IMR-90 (cell line): ENCODE data around the gene CCER1. TPM values are rescaled to one million over a fixed set of nuclear protein-coding genes. Genes with fewer than 3 reads are reported as not detected.

Experiments used
- ATAC-seq: fragments of 200-7000 bp; cut with Tn5 transposase; 2 replicates; pipeline ENCODE4 v1.9.1; 2020; ENCODE audit warnings: low read depth, mild to moderate bottlenecking, moderate library complexity
- BruUV-seq: library from RNA; stranded (reverse); fragments of 400-500 nt; replicated peaks from 2 replicates; lab custom pipeline; 2021; lab: Mats Ljungman, UMichigan
- CTCF ChIA-PET: fragments of 300-600 bp; formaldehyde crosslinking; extraction: SDS; loops from one replicate; lab custom pipeline; 2021; ENCODE audit warnings: antibody characterized with exemption; lab: Yijun Ruan, JAX
- POLR2A ChIA-PET: fragments of 300-600 bp; sonication (Branson Sonifier 250); formaldehyde crosslinking; loops from one replicate; lab custom pipeline; 2022; ENCODE audit warnings: antibody characterized with exemption; ENCODE audit not compliant: unreplicated experiment; lab: Charles Lee
- DNase-seq: peaks from one replicate; pipeline ENCODE4 v3.0.0; 2013
- H2AFZ ChIP-seq: replicated peaks from 2 replicates; pipeline ENCODE3; 2013; ENCODE audit warnings: low read length, mild to moderate bottlenecking; ENCODE audit not compliant: poor library complexity
- H2AK5ac ChIP-seq: 2 replicates; pipeline ENCODE4 v1.6.1; 2013; ENCODE audit warnings: low read depth, low read length, inconsistent platforms
- H2AK9ac ChIP-seq: replicated peaks from 2 replicates; pipeline ENCODE3; 2013; ENCODE audit warnings: mild to moderate bottlenecking, low read depth, low read length, moderate library complexity; ENCODE audit not compliant: poor library complexity
- H2BK120ac ChIP-seq: 2 replicates; pipeline ENCODE4 v1.6.1; 2013; ENCODE audit warnings: low read depth, low read length, inconsistent platforms
- H2BK15ac ChIP-seq: 3 replicates; pipeline ENCODE4 v1.6.1; 2013; ENCODE audit warnings: low read depth, low read length, inconsistent platforms
- H2BK20ac ChIP-seq: 2 replicates; pipeline ENCODE4 v1.6.1; 2013; ENCODE audit warnings: low read depth, mild to moderate bottlenecking, inconsistent platforms, low read length, moderate library complexity
- H2BK5ac ChIP-seq: 2 replicates; pipeline ENCODE4 v1.6.1; 2013; ENCODE audit warnings: mild to moderate bottlenecking, low read depth, low read length, inconsistent platforms; ENCODE audit not compliant: poor library complexity, severe bottlenecking
- H3K14ac ChIP-seq: replicated peaks from 2 replicates; pipeline ENCODE4 v1.6.1; 2013; ENCODE audit warnings: low read depth, low read length, inconsistent platforms
- H3K18ac ChIP-seq: 2 replicates; pipeline ENCODE4 v1.6.1; 2013; ENCODE audit warnings: low read depth, low read length, control low read depth
- H3K23ac ChIP-seq: 2 replicates; pipeline ENCODE4 v1.6.1; 2013; ENCODE audit warnings: low read depth, low read length, inconsistent platforms
- H3K27ac ChIP-seq: 2 replicates; pipeline ENCODE4 v1.5.1; 2013; ENCODE audit warnings: mild to moderate bottlenecking, control low read depth, low read length; ENCODE audit not compliant: insufficient read depth
- H3K27me3 ChIP-seq: 2 replicates; pipeline ENCODE4 v1.6.1; 2013; ENCODE audit warnings: low read length; ENCODE audit not compliant: control insufficient read depth, insufficient read depth
- H3K36me3 ChIP-seq: 2 replicates; pipeline ENCODE4 v1.6.1; 2013; ENCODE audit warnings: low read length, mixed read lengths; ENCODE audit not compliant: control insufficient read depth, insufficient read depth
- H3K4ac ChIP-seq: 2 replicates; pipeline ENCODE4 v1.6.1; 2013; ENCODE audit warnings: low read depth, low read length, inconsistent platforms
- H3K4me1 ChIP-seq: 2 replicates; pipeline ENCODE4 v1.6.1; 2013; ENCODE audit warnings: low read length, mixed read lengths; ENCODE audit not compliant: control insufficient read depth, insufficient read depth
- H3K4me2 ChIP-seq: 2 replicates; pipeline ENCODE4 v1.6.1; 2013; ENCODE audit warnings: low read depth, mild to moderate bottlenecking, control low read depth, low read length, moderate library complexity
- H3K4me3 ChIP-seq: 2 replicates; pipeline ENCODE4 v1.5.1; 2013; ENCODE audit warnings: low read depth, mild to moderate bottlenecking, control low read depth, low read length, moderate library complexity; ENCODE audit not compliant: insufficient read depth
- H3K56ac ChIP-seq: 2 replicates; pipeline ENCODE4 v1.6.1; 2013; ENCODE audit warnings: low read length, inconsistent platforms; ENCODE audit not compliant: insufficient read depth; ENCODE audit errors: extremely low read depth
- H3K79me1 ChIP-seq, 2 experiments: 2 replicates each; pipeline ENCODE4 v1.6.1; 2013; ENCODE audit warnings: low read length in 2 of 2, inconsistent platforms in 1 of 2, low read depth in 1 of 2
- H3K9ac ChIP-seq: 2 replicates; pipeline ENCODE4 v1.6.1; 2013; ENCODE audit warnings: low read depth, low read length, control low read depth
- H3K9me1 ChIP-seq: 2 replicates; pipeline ENCODE4 v1.6.1; 2013; ENCODE audit warnings: low read length, inconsistent platforms; ENCODE audit not compliant: insufficient read depth
- H3K9me3 ChIP-seq: 2 replicates; pipeline ENCODE4 v1.6.1; 2013; ENCODE audit warnings: low read length; ENCODE audit not compliant: control insufficient read depth, insufficient read depth
- H4K20me1 ChIP-seq: 2 replicates; pipeline ENCODE4 v1.6.1; 2013; ENCODE audit warnings: low read length, inconsistent platforms; ENCODE audit not compliant: insufficient read depth
- H4K5ac ChIP-seq: 2 replicates; pipeline ENCODE4 v1.6.1; 2013; ENCODE audit warnings: mild to moderate bottlenecking, low read depth, low read length, control low read depth
- H4K8ac ChIP-seq, 2 experiments: 2 replicates each; pipeline ENCODE4 v1.6.1; 2013; ENCODE audit warnings: low read depth in 2 of 2, low read length in 2 of 2, control low read depth in 1 of 2, inconsistent platforms in 1 of 2
- H4K91ac ChIP-seq: 2 replicates; pipeline ENCODE4 v1.6.1; 2013; ENCODE audit warnings: low read depth, low read length, inconsistent platforms; ENCODE audit not compliant: insufficient read depth
- BHLHE40 ChIP-seq: fragments of 150-350 bp; IDR thresholded peaks from 2 replicates; pipeline ENCODE4 v1.6.1; 2016; ENCODE audit warnings: mild to moderate bottlenecking, low read depth, low read length
- CEBPB ChIP-seq: IDR thresholded peaks from 2 replicates; pipeline ENCODE4 v1.6.1; 2012; ENCODE audit warnings: low read depth, low read length, improper control_type of control experiment
- CHD1 ChIP-seq: IDR thresholded peaks from 2 replicates; pipeline ENCODE4 v1.6.1; 2012; ENCODE audit warnings: low read depth, low read length, improper control_type of control experiment
- CTCF ChIP-seq: conservative IDR thresholded peaks from 2 replicates; pipeline ENCODE4 v1.5.1; 2012; ENCODE audit warnings: mild to moderate bottlenecking, low read depth, low read length, improper control_type of control experiment
- ELK1 ChIP-seq: fragments of 150-350 bp; IDR thresholded peaks from 2 replicates; pipeline ENCODE4 v1.6.1; 2016; ENCODE audit warnings: low read depth, mild to moderate bottlenecking, low read length, moderate library complexity, borderline replicate concordance
- FOS ChIP-seq: fragments of 150-350 bp; IDR thresholded peaks from 2 replicates; pipeline ENCODE4 v1.6.1; 2016; ENCODE audit warnings: low read depth, low read length
- MAFK ChIP-seq: IDR thresholded peaks from 2 replicates; pipeline ENCODE4 v1.6.1; 2012; ENCODE audit warnings: low read depth, low read length, improper control_type of control experiment
- MAZ ChIP-seq: IDR thresholded peaks from 2 replicates; pipeline ENCODE4 v1.6.1; 2012; ENCODE audit warnings: low read depth, mild to moderate bottlenecking, low read length, improper control_type of control experiment, moderate library complexity, borderline replicate concordance
- MXI1 ChIP-seq: IDR thresholded peaks from 2 replicates; pipeline ENCODE4 v1.6.1; 2012; ENCODE audit warnings: low read depth, mild to moderate bottlenecking, low read length, moderate library complexity, borderline replicate concordance
- NFE2L2 ChIP-seq: fragments of 150-350 bp; IDR thresholded peaks from 2 replicates; pipeline ENCODE4 v1.6.1; 2016; ENCODE audit warnings: low read depth, mild to moderate bottlenecking, low read length
- POLR2A ChIP-seq: IDR thresholded peaks from 2 replicates; pipeline ENCODE4 v1.6.1; 2012; ENCODE audit warnings: mild to moderate bottlenecking, low read depth, low read length
- RAD21 ChIP-seq: IDR thresholded peaks from 2 replicates; pipeline ENCODE4 v1.6.1; 2012; ENCODE audit warnings: low read length, improper control_type of control experiment
- RCOR1 ChIP-seq: IDR thresholded peaks from 2 replicates; pipeline ENCODE4 v1.6.1; 2012; ENCODE audit warnings: mild to moderate bottlenecking, low read length, improper control_type of control experiment; ENCODE audit not compliant: insufficient replicate concordance
- RFX5 ChIP-seq: IDR thresholded peaks from 2 replicates; pipeline ENCODE4 v1.8.0; 2012; ENCODE audit warnings: low read depth, mild to moderate bottlenecking, low read length, moderate library complexity
- SMC3 ChIP-seq: fragments of 150-350 bp; IDR thresholded peaks from 2 replicates; pipeline ENCODE4 v1.6.1; 2016; ENCODE audit warnings: low read depth, mild to moderate bottlenecking, antibody characterized with exemption, low read length, moderate library complexity
- USF2 ChIP-seq: fragments of 150-350 bp; IDR thresholded peaks from 2 replicates; pipeline ENCODE4 v1.6.1; 2017; ENCODE audit warnings: mild to moderate bottlenecking, antibody characterized with exemption, low read length, low read depth
- WGBS, 2 experiments: methylation state at CpG; one replicate each; pipeline versions ENCODE4 v1.1.5 to v1.1.7; 2013; ENCODE audit warnings: missing lambda C conversion rate in 2 of 2; ENCODE audit not compliant: insufficient read length in 1 of 2; ENCODE audit errors: extremely low coverage in 2 of 2; 5-methylcytosine and 5-hydroxymethylcytosine counted together
- dilution Hi-C: fragments of 300-500 bp; cut with HindIII; formaldehyde crosslinking; loops from one replicate; pipeline ENCODE4 v1.14.3; 2018; ENCODE audit warnings: low sequenced_read_pairs; ENCODE audit not compliant: unreplicated experiment
- in situ Hi-C: fragments of 300-500 bp; cut with MboI; formaldehyde crosslinking; loops from 3 replicates; pipeline ENCODE4 v1.14.3; 2019; ENCODE audit warnings: low sequenced_read_pairs, inconsistent platforms, mixed read lengths
- intact Hi-C: fragments of 100-400 bp; cut with micrococcal nuclease; formaldehyde crosslinking; loops from 2 replicates; pipeline ENCODE4 v1.10.0; 2022
- polyA plus RNA-seq, 3 experiments: library from polyadenylated mRNA; depleted of rRNA; stranded (reverse); fragments of >200 nt; gene quantifications; 2 replicates each; pipeline ENCODE4 v1.2.3, GENCODE V29; 2012; ENCODE audit warnings: low replicate concordance in 1 of 3
- total RNA-seq: library from RNA; depleted of rRNA; stranded (reverse); fragments of >200 nt; gene quantifications from 2 replicates; pipeline ENCODE4 v1.2.3, GENCODE V29; 2012

Gene CCER1
- total and polyA plus RNA-seq, 2 of the 4 experiments (the other 2 are of a cell fraction) = not detected

GRCh38 chr12:90991952-90992465 lies 37.0 kb upstream of the CCER1 start:
- no peak overlapping the region for H4K91ac ChIP-seq
- H3K4me3 ChIP-seq = no peak overlapping the region
- no peaks in the 10 kb centered on the region for H3K27me3 ChIP-seq
- ATAC-seq (no peak), DNase-seq (no peak)
- H2BK20ac ChIP-seq = no peak overlapping the region
- no peaks in the 10 kb centered on the region for H3K79me1 ChIP-seq
- H3K23ac ChIP-seq = no peak overlapping the region
- WGBS, 2 experiments = 67% methylated on average over 1 of the region's 3 CpGs; no CpG with 5 or more reads in 1 of the 2 experiments
- dilution Hi-C loops (loop anchor here (25.0 kb wide), 1 partner anchor 345 kb away; no protein-coding TSS in a partner anchor), intact Hi-C loops (no loop called here), in situ Hi-C loops (no loop called here)
- POLR2A ChIA-PET = no interaction called here
- TF ChIP-seq RFX5 = no peak
- no peak for TF ChIP-seq FOS
- TF ChIP-seq CEBPB = no peak
- TF ChIP-seq RCOR1 = no peak
- TF ChIP-seq RAD21 = no peak
- no peak for TF ChIP-seq BHLHE40
- TF ChIP-seq USF2 = no peak
- TF ChIP-seq MAFK = no peak
- no peak for TF ChIP-seq CTCF
- TF ChIP-seq MAZ = no peak
- no peak for TF ChIP-seq ELK1
- TF ChIP-seq CHD1 = no peak
- TF ChIP-seq SMC3 = no peak
- TF ChIP-seq NFE2L2 = no peak
- no peak for TF ChIP-seq MXI1
- TF ChIP-seq POLR2A = no peak
- no peak overlapping the region for H4K8ac ChIP-seq
- H2AFZ ChIP-seq = no peak overlapping the region
- H2BK15ac ChIP-seq = no peak overlapping the region
- no peak overlapping the region for H3K4ac ChIP-seq
- H3K4me1 ChIP-seq = no peaks in the 10 kb centered on the region; the same call in 1 of the 2 replicates
- CTCF ChIA-PET = no interaction called here
- BruUV-seq = no TSS peak
- no peak overlapping the region for H3K56ac ChIP-seq
- no peak overlapping the region for H3K27ac ChIP-seq
- no peak overlapping the region for H2AK5ac ChIP-seq
- H3K14ac ChIP-seq = no peak overlapping the region
- H3K4me2 ChIP-seq = no peak overlapping the region
- no peak overlapping the region for H3K9ac ChIP-seq
- 0 out of 2 replicates have a peak, but pooled peaks cover 2% of the 10 kb centered on the region for H3K9me3 ChIP-seq
- H4K20me1 ChIP-seq = no peaks in the 10 kb centered on the region
- no peaks in the 10 kb centered on the region for H3K36me3 ChIP-seq
- no peak overlapping the region for H3K18ac ChIP-seq
- no peak overlapping the region for H4K5ac ChIP-seq
- no peak overlapping the region for H2BK5ac ChIP-seq
- no peak overlapping the region for H2BK120ac ChIP-seq
- no peak overlapping the region for H2AK9ac ChIP-seq
- H3K9me1 ChIP-seq = no peaks in the 10 kb centered on the region
